GM12878 (cell line): ENCODE results near the gene CDC42SE2. TPM values are rescaled to one million over a fixed set of nuclear protein-coding genes. Genes with fewer than 3 reads are reported as not detected.

Experiments used
- ATAC-seq: fragments of 200-7000 bp; cut with Tn5 transposase; 3 replicates; pipeline ENCODE4 v1.9.1; 2020; ENCODE audit warnings: mild to moderate bottlenecking, moderate library complexity
- BruUV-seq: library from RNA; stranded (reverse); fragments of 400-500 nt; replicated peaks from 2 replicates; lab custom pipeline; 2021; lab: Mats Ljungman, UMichigan
- CTCF ChIA-PET: fragments of 300-600 bp; sonication (Branson Sonifier 250); formaldehyde crosslinking; extraction: SDS; loops from one replicate; lab custom pipeline; 2021; ENCODE audit warnings: inconsistent platforms; lab: Yijun Ruan, JAX
- POLR2A ChIA-PET: fragments of 350-600 bp; formaldehyde crosslinking; extraction: SDS; loops from one replicate; lab custom pipeline; 2021; ENCODE audit warnings: inconsistent platforms; lab: Charles Lee
- RAD21 ChIA-PET: fragments of 300-600 bp; sonication (Branson Sonifier 250); formaldehyde crosslinking; loops from one replicate; lab custom pipeline; 2023; ENCODE audit warnings: antibody characterized with exemption; ENCODE audit not compliant: unreplicated experiment; lab: Charles Lee
- SMC1A ChIA-PET: fragments of 300-600 bp; sonication (Branson Sonifier 250); formaldehyde crosslinking; loops from one replicate; lab custom pipeline; 2023; ENCODE audit not compliant: unreplicated experiment, uncharacterized antibody; lab: Charles Lee
- DNase-seq: peaks from one replicate; pipeline ENCODE4 v3.0.0-alpha.2; 2011; ENCODE audit warnings: low read depth, low spot score
- FAIRE-seq: peaks from 3 replicates; lab custom pipeline; 2011; peaks lifted over from hg19 to GRCh38; lab: Jason Lieb, UNC
- H2AFZ ChIP-seq: 2 replicates; pipeline ENCODE4 v1.6.0; 2011; ENCODE audit warnings: low read depth, low read length, control low read depth; ENCODE audit not compliant: control insufficient read depth
- H3K27ac ChIP-seq: 2 replicates; pipeline ENCODE4 v1.5.1; 2011; ENCODE audit warnings: control low read depth; ENCODE audit not compliant: control insufficient read depth, insufficient read depth
- H3K27me3 ChIP-seq, 2 experiments: replicated peaks in 1 of 2; 2 replicates each; pipeline versions ENCODE4 v1.6.0 to v1.6.1; 2011; ENCODE audit warnings: low read length in 1 of 2; ENCODE audit not compliant: control insufficient read depth in 2 of 2, insufficient read depth in 2 of 2
- H3K36me3 ChIP-seq, 2 experiments: 2 replicates each; pipeline ENCODE4 v1.5.1; 2011; ENCODE audit warnings: low read length in 1 of 2; ENCODE audit not compliant: control insufficient read depth in 2 of 2, insufficient read depth in 2 of 2
- H3K4me1 ChIP-seq: 2 replicates; pipeline ENCODE4 v1.6.1; 2011; ENCODE audit warnings: mild to moderate bottlenecking, low read length, moderate library complexity, mixed read lengths; ENCODE audit not compliant: control insufficient read depth, insufficient read depth
- H3K4me2 ChIP-seq: 2 replicates; pipeline ENCODE4 v1.6.0; 2011; ENCODE audit warnings: control low read depth; ENCODE audit not compliant: control insufficient read depth, insufficient read depth
- H3K4me3 ChIP-seq: fragments of 200-600 bp; sonication (generic); 2 replicates; pipeline ENCODE4 v1.5.1; 2016
- H3K79me2 ChIP-seq: 2 replicates; pipeline ENCODE4 v1.6.0; 2011; ENCODE audit warnings: low read length; ENCODE audit not compliant: control insufficient read depth, insufficient read depth
- H3K9ac ChIP-seq: 2 replicates; pipeline ENCODE4 v1.8.0; 2011; ENCODE audit warnings: low read length, control low read depth, mixed read lengths; ENCODE audit not compliant: control insufficient read depth, insufficient read depth
- H3K9me3 ChIP-seq: replicated peaks from 3 replicates; pipeline ENCODE4 v1.5.1; 2011; ENCODE audit warnings: mild to moderate bottlenecking, low read length; ENCODE audit not compliant: control insufficient read depth, insufficient read depth
- H4K20me1 ChIP-seq: 2 replicates; pipeline ENCODE4 v1.6.0; 2011; ENCODE audit not compliant: control insufficient read depth, insufficient read depth
- REST ChIP-seq: IDR thresholded peaks from 2 replicates; pipeline ENCODE4 v1.6.1; 2012; ENCODE audit warnings: mild to moderate bottlenecking, low read depth, low read length
- TBL1XR1 ChIP-seq: IDR thresholded peaks from 2 replicates; pipeline ENCODE4 v1.6.1; 2012; ENCODE audit warnings: low read depth, low read length, improper control_type of control experiment
- WRNIP1 ChIP-seq: IDR thresholded peaks from 2 replicates; pipeline ENCODE4 v1.6.1; 2011; ENCODE audit warnings: low read depth, low read length, improper control_type of control experiment, borderline replicate concordance
- WGBS: methylation state at CpG from one replicate; pipeline ENCODE4 v1.1.6; 2016; ENCODE audit warnings: low lambda C conversion rate; ENCODE audit not compliant: insufficient replicate concordance, insufficient coverage; ENCODE audit errors: missing lambda C conversion rate; 5-methylcytosine and 5-hydroxymethylcytosine counted together
- in situ Hi-C: fragments of 300-500 bp; cut with MboI; formaldehyde crosslinking; loops from 9 replicates; pipeline ENCODE4 v1.14.3; 2018; ENCODE audit warnings: mixed read lengths
- intact Hi-C: fragments of 100-400 bp; cut with micrococcal nuclease; formaldehyde crosslinking; loops from one replicate; pipeline ENCODE4 v1.14.2; 2022; ENCODE audit not compliant: unreplicated experiment
- polyA plus RNA-seq, 11 experiments: library from polyadenylated mRNA; depleted of rRNA in 4 of 11; unstranded in 6 of 11; stranded (reverse) in 5 of 11; fragments of >200 nt; fragmentation: Nextera tagmentation in 4 of 11; fragmentation: Illumina TruSeq in 1 of 11; extraction: Ambion mirVana in 4 of 11; extraction: Trizol in 1 of 11; gene quantifications; 1 replicate in 1 of 11; 2 replicates in 10 of 11; pipeline versions ENCODE4 v1.2.1 to v1.2.3, GENCODE V29; 2011 to 2016; ENCODE audit warnings: inconsistent platforms in 2 of 11, missing spikeins in 2 of 11, low read depth in 1 of 11
- total RNA-seq, 4 experiments: library from RNA; depleted of rRNA in 3 of 4; stranded (reverse); fragments of >200 nt in 3 of 4; fragmentation: Illumina TruSeq in 1 of 4; extraction: Trizol in 1 of 4; gene quantifications; 2 replicates each; pipeline versions ENCODE4 v1.2.1 to v1.2.3, GENCODE V29; 2013 to 2021

The CDC42SE2 gene
- total and polyA plus RNA-seq, 10 of the 15 experiments (the other 5 are each of a cell fraction or from before 2014, with no cell fraction given), result 57.0 to 148 (median 80.3) TPM

- peak overlapping the region; percentile 45; the same call in 1 of the 2 replicates for H3K9ac ChIP-seq
- BruUV-seq, result no TSS peak
- no peak for ATAC-seq
- no peak for DNase-seq
- ChIA-PET SMC1A (interaction anchor here (0.7 to 26.7 kb wide), 14 partner anchors 9 to 200 kb away, joined by 3 to 1218 read pairs (median 6); partner anchors contain the start of genes CDC42SE2 and HINT1), RAD21 (interaction anchor here (0.7 to 10.7 kb wide), 19 partner anchors 8 to 201 kb away, joined by 3 to 302 read pairs (median 5); partner anchors contain the start of genes CDC42SE2 and HINT1), POLR2A (interaction anchor here (0.6 to 19.3 kb wide), 16 partner anchors 10 to 167 kb away, joined by 3 to 309 read pairs (median 4); partner anchors contain the start of gene CDC42SE2), CTCF (interaction anchor here (0.8 to 6.1 kb wide), 10 partner anchors 7 to 200 kb away, joined by 3 to 36 read pairs (median 8); partner anchors contain the start of gene CDC42SE2)
- no peak for FAIRE-seq
- no peak overlapping the region for H2AFZ ChIP-seq
- TF ChIP-seq REST, result no peak
- 0 out of 2 replicates have a peak, but pooled peaks have one; percentile 52 for TF ChIP-seq WRNIP1
- TF ChIP-seq TBL1XR1, result no peak
- H3K27ac ChIP-seq, result peak overlapping the region; percentile 94
- in situ Hi-C loops, result loop anchor here (5.0 kb wide), 1 partner anchor 168 kb away; no protein-coding TSS in a partner anchor
- WGBS, result 83% methylated on average over 3 of the region's 3 CpGs
- no peaks in the 10 kb centered on the region for H3K9me3 ChIP-seq
- intact Hi-C loops, result no loop called here
- peaks cover 97% of the 10 kb centered on the region for H3K79me2 ChIP-seq
- H3K4me2 ChIP-seq, result peak overlapping the region; percentile 64
- peaks cover 10% of the 10 kb centered on the region; the same call in 1 of the 2 replicates for H3K4me1 ChIP-seq
- no peaks in the 10 kb centered on the region for H3K27me3 ChIP-seq
- H3K36me3 ChIP-seq, result no peaks in the 10 kb centered on the region
- H4K20me1 ChIP-seq, result no peaks in the 10 kb centered on the region
- peak overlapping the region; percentile 50 for H3K4me3 ChIP-seq
These were observed 49.1 kb upstream of the CDC42SE2 start for GRCh38 chr5:131214609-131215227.
